HG03565 (cell line): ENCODE measurements around the gene GTPBP8.
A peak's percentile ranks its signal among the peaks of the same experiment; 100 is the strongest.
"Not testable (repeated sequence)": the region's sequence is repeated elsewhere in the genome, so short reads cannot be mapped to it uniquely, and the experiment has no call there.

Experiments
- ATAC-seq: cut with Tn5 transposase; IDR thresholded peaks from one replicate; pipeline ENCODE4 v1.9.1; 2021; ENCODE audit warnings: mild to moderate bottlenecking, moderate library complexity; ENCODE audit not compliant: unreplicated experiment

The GTPBP8 gene

DNA sequence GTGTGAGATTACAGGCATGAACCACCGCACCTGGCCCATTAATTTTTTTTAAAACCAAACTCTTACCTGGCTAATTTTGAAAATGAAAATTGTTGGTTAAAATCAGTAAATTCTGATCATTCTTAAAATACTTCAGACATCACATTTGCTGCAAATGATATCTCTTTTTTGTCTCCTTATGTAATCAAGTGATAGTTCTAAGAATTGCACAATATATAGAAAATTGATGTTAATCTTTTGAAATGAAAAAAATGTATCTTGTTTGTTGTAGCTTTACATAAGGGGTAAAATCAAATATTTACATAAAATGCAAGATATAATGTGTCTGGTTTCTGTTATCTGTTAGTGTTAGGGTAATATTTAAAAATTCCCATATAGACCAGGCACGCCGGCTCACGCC, 5.0 kb downstream of the GTPBP8 start:
- ATAC-seq: no peak

DNA sequence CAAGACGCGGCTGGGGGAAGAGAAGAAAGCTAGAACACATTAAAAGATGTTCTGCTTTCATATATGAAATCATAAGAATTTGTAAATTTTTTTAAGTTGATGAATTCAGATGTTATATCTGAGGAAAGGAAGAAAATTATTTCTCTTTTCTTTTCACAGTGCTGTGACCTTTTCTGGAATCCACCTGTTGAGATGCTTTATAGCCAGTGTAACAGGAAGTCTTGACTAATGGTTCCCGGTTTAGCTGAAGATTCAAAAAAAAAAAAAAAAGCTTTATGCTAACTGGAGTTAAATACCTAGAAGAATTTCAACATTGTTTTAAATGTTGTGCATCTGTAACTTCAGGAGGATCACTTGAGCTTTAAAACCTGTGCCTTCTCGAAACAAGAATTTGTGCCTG, 9.9 kb downstream of the GTPBP8 start:
- no peak for ATAC-seq

DNA sequence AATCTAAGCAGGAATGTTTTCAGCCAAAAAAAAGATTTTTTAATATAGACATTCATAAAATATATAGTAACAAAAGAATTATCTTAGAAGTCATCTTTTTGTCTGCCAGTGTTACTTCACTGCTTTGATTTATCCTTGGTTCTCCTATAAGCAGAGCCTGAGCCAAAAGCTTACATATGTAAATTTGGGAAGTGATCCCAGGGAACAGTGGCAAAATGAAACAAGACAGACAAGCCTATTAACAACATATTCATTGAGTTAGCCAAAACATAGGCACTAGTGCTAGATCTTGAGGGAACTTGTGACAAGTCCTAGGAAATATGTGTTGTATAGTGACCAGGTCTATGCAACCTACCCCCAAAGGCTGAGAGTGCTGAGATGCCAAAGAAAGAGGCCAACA, 11.3 kb downstream of the GTPBP8 start:
- ATAC-seq: no peak

DNA sequence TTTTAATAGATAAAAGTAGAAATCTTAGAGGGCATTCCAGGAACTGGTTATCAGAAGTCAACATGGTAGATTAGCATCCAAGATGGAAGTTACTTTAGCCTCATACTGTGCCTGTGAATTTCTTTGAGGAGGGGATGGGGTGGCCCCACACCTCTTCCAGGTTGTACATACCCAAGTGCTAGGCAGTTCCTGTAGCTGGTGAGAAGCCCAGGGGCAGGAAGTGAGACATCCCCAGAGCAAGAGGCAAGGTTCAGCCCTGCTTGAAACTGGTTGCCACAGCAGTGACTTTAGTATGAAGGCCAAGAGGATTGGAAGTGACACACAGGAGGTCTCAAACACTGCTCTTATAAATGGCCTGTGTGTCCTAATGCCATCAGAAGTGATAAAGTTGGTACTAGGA, 11.9 kb downstream of the GTPBP8 start:
- ATAC-seq: no peak

DNA sequence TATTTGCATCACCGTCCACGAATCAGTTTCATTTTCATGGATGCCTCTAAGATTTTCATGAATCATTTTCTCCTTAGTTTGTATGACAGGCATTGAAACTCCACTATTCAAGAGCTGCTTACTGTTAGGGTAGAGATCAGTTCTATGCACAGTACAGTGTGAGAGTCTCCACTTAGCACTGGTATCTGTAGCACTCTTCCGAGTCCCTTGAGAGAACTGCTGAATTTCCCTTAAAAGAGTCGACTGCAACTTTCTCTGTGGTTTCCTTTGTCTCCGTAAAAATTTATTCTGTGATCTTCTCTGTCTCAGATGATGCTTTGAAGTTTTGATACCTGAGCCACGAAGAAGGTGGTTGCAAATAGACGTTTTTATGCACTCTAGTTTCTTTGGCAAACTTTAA, 14.8 kb downstream of the GTPBP8 start:
- ATAC-seq: no peak

DNA sequence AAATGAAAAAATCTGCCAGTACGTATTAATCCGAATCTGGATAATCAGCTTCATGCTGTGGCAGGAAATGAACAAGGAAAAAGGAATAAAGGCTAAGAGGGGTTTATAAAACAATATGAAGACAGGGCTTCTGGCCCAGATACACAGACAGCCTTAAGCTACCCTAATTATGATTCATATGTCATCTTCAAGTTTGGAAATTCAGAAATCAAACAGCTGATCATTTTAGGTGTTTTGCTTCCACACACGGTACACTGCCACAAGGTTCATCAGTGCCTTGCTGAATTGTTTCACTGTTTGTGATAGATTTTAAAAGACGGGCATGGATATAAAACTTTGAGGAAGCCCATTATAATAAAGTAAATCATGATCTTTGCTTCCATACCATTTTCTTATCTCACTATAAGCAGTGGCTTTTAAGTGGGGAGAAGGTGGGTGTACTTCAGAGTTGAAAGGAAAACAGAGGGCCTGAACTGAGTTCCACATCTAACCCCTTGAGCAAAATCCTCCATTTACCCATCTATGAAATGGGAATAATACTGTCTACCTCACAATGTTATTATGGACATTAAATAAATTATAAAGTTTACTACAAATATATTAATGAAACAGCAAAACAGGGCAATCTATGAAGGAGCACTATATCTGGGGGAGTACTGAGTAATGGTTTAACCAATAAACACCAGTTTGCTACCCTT, 15.7 kb downstream of the GTPBP8 start:
- ATAC-seq: no peak

DNA sequence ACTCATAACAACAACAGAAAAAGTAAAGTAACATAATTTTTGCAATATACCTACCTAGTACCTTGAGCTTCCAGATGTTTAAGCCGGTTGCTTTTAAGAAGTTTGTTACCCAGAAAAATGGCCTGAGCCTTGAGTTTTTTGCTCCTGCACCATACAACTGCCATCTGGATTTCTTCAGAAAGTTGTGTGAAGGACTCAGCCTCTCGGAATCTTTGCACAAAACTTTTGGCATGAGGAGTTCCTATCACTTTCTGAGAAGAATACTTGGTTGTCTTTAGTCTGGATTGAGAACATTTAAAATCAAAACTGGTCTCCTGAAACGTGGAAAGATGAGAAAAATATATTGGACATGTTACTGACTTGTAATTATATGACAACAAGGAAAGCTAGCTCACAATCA, 17.3 kb downstream of the GTPBP8 start:
- no peak for ATAC-seq

DNA sequence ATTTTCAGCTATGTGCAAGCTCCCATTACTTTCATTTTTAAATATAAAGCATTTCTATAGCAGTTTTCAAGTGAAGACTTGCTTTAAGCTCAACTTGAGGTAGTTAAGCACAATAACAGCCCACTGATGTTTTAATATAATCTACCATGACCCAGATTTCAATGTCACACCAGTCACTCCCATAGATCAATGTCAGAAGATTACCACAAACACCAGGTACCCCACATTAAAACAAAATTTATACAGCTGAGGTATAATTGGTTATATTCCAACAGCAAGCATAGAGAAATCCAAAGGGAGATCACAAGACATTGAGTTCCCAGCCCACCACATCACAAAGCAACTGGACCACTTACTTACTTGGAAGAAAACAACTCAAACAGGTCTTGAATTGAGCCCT, 22.8 kb downstream of the GTPBP8 start:
- ATAC-seq: no peak

DNA sequence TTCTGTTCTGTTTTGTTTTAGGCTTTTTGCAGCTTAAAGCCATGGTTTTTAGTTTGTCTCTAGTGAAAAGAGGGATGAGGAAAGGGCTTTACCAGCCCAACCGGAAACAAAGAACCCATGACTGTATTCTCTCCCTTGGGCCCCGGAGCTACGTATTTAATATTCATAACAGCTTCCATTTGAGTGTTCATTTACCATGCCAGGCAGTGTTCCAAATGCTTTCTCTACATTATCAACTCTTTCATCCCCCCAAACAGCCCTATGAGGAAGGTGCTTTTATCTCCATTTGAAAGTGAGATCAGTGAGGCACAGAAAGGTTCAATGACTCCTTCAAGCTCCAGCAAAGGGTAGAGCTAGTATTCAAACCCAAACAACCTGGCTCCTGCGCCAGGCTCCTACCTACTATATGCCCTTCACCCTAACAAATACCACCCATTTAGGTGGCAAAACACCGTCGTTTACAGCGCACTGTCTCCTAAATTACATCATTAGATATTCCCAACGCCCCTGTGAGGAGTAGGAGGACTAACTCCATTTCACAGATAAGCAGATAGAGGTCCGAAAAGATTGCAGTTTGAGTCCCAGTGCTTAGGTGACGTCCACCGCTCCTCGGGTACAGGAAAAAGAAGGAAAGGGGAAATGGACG, 27.9 kb downstream of the GTPBP8 start:
- ATAC-seq: no peak

DNA sequence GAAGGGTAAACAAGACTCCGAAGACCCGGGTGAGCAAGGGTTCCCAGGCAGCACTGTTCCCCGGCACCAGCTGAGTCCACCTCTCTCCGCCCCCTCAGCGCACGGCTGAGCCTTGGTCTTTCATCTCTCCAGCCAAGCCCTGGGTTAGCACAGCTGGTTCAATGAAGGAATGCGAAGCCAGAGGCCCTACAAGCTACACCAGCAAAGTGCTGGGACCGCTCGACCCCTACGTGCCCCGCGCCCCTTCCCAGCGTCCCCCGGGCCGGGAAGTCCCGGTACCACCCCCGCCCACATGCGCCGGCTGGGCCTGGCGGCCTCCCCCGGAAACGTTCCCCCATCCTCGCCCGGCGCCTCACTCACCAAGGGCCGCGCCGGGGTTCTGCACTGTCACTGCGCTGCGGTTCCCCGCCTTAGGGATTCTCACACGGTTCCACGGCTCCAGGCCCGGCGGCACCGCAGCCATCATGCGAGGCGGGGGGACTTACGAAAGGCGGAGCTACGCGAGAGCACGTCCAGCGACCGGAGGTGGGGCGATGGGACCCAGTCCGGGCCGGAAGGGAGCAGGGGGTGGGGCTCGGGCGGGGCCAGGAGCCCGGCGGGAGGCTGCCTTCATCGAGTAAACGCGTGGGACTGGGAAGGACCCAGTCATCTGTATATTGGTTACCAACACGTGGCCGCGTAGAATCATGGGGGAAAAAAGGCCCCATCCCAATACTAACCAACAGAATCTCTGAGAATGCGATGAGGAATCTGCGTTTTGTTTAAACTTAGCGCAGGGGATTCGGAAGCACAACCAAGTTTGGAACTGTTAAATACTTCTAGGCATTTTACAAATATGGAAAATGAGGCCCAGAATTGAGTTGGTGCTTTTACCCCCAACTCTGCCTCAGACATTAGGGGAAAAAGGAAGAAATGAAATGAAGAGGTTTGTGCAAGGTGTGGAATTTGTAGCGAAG, 28.7 kb downstream of the GTPBP8 start:
- peak; percentile 84 for ATAC-seq

DNA sequence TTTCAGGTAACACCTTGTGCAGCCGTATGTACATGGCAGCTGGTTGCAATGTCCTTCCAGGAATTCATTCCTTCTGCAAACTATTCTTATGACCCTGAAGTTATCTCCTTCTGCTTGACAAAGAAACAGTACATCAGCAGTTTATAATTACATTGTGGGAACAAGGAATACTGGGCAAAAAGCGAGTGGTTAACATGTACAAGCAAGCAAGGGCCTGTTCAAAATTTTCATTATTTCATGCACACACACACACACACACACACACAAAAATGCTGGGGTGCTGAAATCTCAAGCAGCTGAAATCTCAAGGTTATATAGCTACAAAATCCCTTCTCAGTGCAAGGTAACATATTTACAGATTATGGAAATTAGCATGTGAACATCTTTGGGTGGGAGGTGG, 30.7 kb downstream of the GTPBP8 start:
- no peak for ATAC-seq

DNA sequence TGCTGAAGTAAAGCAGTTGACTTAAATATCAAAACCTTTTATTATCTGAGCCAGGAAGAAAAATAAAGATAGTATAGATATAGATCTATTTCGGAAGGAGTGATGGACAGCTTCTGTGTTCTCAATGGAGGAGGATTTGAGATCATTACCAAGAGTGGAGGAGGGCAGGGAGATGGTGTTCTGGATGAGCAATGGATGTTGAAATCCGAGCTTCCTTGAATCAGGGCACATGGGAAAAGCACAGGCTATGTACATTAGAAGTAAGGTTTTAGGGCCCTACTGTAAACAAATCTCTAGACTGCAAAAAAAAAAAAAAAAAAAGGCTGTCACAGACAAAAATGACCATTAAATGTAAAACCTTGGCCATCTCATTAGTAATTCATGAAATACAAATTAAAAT, 43.2 kb downstream of the GTPBP8 start:
- ATAC-seq: no peak

DNA sequence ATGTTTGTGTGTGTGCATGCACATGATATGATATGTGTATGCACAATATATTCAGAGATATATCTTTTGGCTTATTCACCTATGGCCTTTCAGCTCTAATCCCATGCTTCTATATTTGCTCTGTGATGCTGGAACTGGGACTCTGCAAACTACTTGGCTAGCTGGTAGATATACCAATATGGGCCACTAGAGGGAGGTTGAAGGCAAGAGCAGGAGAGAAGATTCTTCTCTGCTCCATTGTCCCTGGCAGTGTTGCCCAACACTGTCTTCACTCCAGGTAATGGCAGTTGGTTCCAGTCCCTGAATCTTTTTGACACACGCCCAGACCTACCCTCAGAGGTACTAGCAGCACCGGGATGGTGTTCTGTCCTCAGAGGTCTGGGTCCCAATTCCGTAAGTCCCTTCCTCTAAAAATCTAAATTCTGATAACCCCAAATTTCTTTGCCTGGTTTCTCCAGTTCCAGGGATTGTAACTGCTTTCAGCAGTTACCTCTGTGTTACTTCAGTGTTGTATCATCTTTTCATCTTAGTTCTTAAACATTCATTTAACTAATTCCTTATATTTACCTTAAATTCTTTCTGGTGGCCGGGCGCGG, 44.7 kb downstream of the GTPBP8 start:
- no peak for ATAC-seq

DNA sequence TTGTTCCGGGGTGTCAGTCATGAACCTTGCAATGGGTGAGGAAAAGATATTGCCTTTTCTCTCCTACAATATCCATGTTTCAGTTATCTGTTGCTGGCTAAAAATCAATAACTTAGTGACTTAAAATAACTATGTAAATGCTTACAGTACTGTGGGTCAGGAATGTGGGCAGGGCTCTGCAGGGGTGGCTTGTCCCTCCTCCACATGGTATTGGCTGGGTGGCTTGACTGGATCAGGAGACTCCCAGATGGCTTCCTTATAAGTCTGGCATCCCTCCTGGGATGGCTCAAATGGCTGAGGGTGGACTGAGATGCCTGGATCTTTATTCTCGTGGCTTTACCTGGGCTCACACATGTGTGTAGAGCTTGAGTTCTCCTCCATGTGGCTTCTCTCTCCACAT, 47.5 kb downstream of the GTPBP8 start:
- ATAC-seq: no peak

DNA sequence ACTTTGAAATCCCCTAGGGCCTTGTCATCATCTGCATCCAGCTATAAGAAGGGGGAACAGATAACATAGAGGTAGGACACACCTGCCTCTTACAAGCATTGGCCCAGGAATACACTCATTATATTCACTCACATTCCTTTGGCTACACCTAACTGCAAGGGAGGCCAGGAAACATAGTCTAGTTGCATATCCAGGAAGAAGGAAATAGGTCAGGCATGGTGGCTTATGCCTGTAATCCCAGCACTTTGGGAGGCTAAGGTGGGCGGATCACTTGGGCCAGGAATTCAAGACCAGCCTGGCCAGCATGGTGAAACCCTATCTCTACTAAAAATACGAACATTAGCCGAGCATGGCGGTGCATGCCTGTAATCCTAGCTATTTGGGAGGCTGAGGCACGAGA, 48.8 kb downstream of the GTPBP8 start:
- no peak for ATAC-seq

DNA sequence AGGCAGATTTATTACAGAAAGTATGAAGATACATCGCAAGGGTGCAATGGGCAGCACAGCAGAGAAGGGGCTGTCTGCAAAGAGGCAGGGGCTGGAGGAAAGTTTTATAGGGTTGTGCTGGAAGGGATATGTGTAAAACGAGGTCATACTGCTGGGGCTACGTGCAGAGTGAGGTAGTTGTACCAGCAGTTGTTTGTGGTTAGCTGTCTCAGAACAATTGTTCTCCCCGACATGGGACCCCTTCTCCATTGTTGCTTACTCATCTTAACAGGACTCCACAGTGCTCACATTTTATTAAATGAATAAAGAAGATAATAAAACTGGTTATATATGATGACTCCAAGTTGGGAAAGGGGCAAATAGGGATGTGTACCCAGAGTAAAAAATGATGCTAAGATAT, 49.4 kb downstream of the GTPBP8 start:
- ATAC-seq: no peak

DNA sequence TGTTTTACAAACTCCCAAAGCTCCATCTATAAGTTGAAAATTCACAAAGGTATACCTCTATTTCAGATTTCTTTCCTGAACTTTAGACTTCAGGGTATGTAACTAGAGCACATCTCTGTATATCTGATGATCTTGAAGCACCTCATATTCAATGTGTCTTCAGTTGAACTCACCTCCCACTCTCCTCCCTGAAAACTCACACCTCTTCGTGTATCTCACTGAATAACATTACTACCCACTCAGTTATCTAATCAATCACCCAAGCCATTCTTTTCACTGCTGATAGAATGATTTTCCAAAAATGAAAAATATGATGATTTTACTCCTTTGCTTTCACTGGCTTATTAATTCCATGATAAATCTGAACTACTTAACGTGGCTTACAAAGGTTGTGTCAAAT, 52.9 kb downstream of the GTPBP8 start:
- no peak for ATAC-seq

DNA sequence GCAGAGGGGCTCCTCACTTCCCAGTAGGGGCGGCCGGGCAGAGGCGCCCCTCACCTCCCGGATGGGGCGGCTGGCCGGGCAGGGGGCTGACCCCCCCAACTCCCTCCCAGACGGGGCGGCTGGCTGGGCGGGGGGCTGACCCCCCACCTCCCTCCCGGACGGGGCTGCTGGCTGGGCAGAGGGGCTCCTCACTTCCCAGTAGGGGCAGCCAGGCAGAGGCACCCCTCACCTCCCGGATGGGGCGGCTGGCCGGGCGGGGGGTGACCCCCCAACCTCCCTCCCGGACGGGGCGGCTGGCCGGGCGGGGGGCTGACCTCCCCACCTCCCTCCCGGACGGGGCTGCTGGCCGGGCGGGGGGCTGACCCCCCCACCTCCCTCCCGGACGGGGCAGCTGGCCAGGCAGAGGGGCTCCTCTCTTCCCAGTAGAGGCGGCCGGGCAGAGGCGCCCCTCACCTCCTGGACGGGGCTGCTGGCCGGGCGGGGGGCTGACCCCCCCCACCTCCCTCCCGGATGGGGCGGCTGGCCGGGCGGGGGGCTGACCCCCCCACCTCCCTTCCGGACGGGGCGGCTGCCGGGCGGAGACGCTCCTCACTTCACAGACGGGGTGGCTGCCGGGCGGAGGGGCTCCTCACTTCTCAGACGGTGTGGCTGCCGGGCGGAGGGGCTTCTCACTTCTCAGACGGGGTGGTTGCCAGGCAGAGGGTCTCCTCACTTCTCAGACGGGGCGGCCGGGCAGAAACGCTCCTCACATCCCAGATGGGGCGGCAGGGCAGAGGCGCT, 55.6 kb downstream of the GTPBP8 start:
- not testable (repeated sequence) for ATAC-seq

DNA sequence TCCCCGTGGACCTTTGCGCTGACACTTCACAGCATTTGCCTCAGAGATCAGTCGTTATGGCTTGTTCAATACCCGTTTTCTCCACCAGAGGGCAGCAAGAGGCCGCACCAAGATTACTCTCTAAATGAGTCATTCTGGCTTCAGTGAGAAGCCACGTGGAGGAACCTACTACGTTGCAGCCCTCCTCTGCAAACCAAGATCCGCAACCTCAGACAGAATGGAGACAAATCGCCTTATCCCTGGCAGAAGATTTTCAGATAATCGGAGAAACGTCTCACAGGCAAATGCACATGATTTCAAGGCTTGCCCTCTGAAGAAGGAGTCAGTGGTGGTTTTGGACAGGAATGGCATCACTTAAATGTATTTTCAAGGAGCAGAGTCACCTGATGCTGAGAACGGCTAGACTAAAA, 60.5 kb downstream of the GTPBP8 start:
- ATAC-seq: peak; percentile 91
